Panc1 (cell line): ENCODE data around the gene SERPIND1. TPM values are rescaled to one million over a fixed set of nuclear protein-coding genes. Genes with fewer than 3 reads are reported as not detected.
"Not testable (repeated sequence)": the region's sequence is repeated elsewhere in the genome, so short reads cannot be mapped to it uniquely, and the experiment has no call there.

Experiments used
- ATAC-seq: fragments of 200-7000 bp; cut with Tn5 transposase; 2 replicates; pipeline ENCODE4 v1.9.1; 2020; ENCODE audit warnings: mild to moderate bottlenecking, moderate library complexity
- BruUV-seq: library from RNA; stranded (reverse); fragments of 400-500 nt; replicated peaks from 2 replicates; lab custom pipeline; 2021; lab: Mats Ljungman, UMichigan
- CTCF ChIA-PET: fragments of 300-600 bp; sonication (Branson Sonifier 250); formaldehyde crosslinking; loops from one replicate; lab custom pipeline; 2022; ENCODE audit warnings: antibody characterized with exemption; lab: Charles Lee
- POLR2A ChIA-PET: fragments of 300-600 bp; sonication (Branson Sonifier 250); formaldehyde crosslinking; loops from one replicate; lab custom pipeline; 2022; ENCODE audit warnings: antibody characterized with exemption; lab: Charles Lee
- DNase-seq: peaks from one replicate; pipeline ENCODE4 v3.0.0-alpha.2; 2010; ENCODE audit warnings: low read depth, low spot score
- H3K27ac ChIP-seq: 2 replicates; pipeline ENCODE4 v1.5.1; 2011; ENCODE audit warnings: mild to moderate bottlenecking, low read length, inconsistent platforms
- H3K27me3 ChIP-seq: fragments of 200-500 bp; sonication (Bioruptor generic); 2 replicates; pipeline ENCODE4 v1.6.0; 2014; ENCODE audit warnings: low read length, inconsistent platforms; ENCODE audit not compliant: control insufficient read depth, insufficient read depth
- H3K36me3 ChIP-seq: fragments of 200-500 bp; sonication (Bioruptor generic); 2 replicates; pipeline ENCODE4 v1.5.1; 2014; ENCODE audit warnings: inconsistent platforms, mild to moderate bottlenecking, low read length, moderate library complexity; ENCODE audit not compliant: control insufficient read depth, insufficient read depth
- H3K4me1 ChIP-seq: 2 replicates; pipeline ENCODE4 v1.5.1; 2011; ENCODE audit warnings: inconsistent platforms, mild to moderate bottlenecking, low read length, moderate library complexity; ENCODE audit not compliant: control insufficient read depth, insufficient read depth
- H3K4me3 ChIP-seq, 2 experiments: 2 replicates each; pipeline ENCODE4 v1.5.1; 2011 to 2012; ENCODE audit warnings: low read depth in 2 of 2, low read length in 2 of 2, mild to moderate bottlenecking in 2 of 2, inconsistent platforms in 1 of 2, moderate library complexity in 1 of 2
- H3K9me3 ChIP-seq: fragments of 200-500 bp; sonication (Bioruptor generic); 2 replicates; pipeline ENCODE4 v1.5.1; 2014; ENCODE audit warnings: low read depth, mild to moderate bottlenecking, inconsistent platforms, low read length, moderate library complexity; ENCODE audit not compliant: control insufficient read depth, insufficient read depth
- POLR2AphosphoS5 ChIP-seq: IDR thresholded peaks from 2 replicates; pipeline ENCODE4 v1.6.1; 2012; ENCODE audit warnings: mild to moderate bottlenecking, low read depth, low read length, moderate library complexity
- SIN3A ChIP-seq: IDR thresholded peaks from 2 replicates; pipeline ENCODE4 v1.6.1; 2012; ENCODE audit warnings: low read depth, mild to moderate bottlenecking, low read length, moderate library complexity, borderline replicate concordance; ENCODE audit not compliant: insufficient read depth
- TCF7L2 ChIP-seq: IDR thresholded peaks from 2 replicates; pipeline ENCODE4 v1.6.1; 2011; ENCODE audit warnings: mild to moderate bottlenecking, low read depth, low read length, inconsistent platforms
- in situ Hi-C: cut with HindIII; loops from 2 replicates; pipeline ENCODE4 v1.10.0; 2016; ENCODE audit warnings: low sequenced_read_pairs, low pct_unique_long_range_greater_than_20kb
- intact Hi-C: fragments of 100-400 bp; cut with micrococcal nuclease; formaldehyde crosslinking; loops from one replicate; pipeline ENCODE4 v1.10.0; 2022; ENCODE audit not compliant: unreplicated experiment
- total RNA-seq: library from RNA; stranded (reverse); gene quantifications from one replicate; pipeline ENCODE4 v1.2.1, GENCODE V29; 2021; ENCODE audit not compliant: unreplicated experiment
- TF ChIP-seq, protein P1 (sequence below): fragments of 450-650 bp; IDR thresholded peaks from 2 replicates; pipeline ENCODE4 v1.5.1; 2017; ENCODE audit warnings: mild to moderate bottlenecking
- TF ChIP-seq, protein P2 (sequence below), 2 experiments: IDR thresholded peaks; 2 replicates each; pipeline ENCODE4 v1.6.1; 2011 to 2012; ENCODE audit warnings: low read depth in 2 of 2, control low read depth in 1 of 2, low read length in 1 of 2, mild to moderate bottlenecking in 1 of 2, moderate library complexity in 1 of 2; ENCODE audit not compliant: insufficient read depth in 1 of 2

The SERPIND1 gene
- total RNA-seq, 1 experiment from 2014 or later = 0.18 TPM

- TF ChIP-seq SIN3A (no peak), TCF7L2 (no peak), POLR2AphosphoS5 (no peak)
- TF ChIP-seq, protein P1, sequence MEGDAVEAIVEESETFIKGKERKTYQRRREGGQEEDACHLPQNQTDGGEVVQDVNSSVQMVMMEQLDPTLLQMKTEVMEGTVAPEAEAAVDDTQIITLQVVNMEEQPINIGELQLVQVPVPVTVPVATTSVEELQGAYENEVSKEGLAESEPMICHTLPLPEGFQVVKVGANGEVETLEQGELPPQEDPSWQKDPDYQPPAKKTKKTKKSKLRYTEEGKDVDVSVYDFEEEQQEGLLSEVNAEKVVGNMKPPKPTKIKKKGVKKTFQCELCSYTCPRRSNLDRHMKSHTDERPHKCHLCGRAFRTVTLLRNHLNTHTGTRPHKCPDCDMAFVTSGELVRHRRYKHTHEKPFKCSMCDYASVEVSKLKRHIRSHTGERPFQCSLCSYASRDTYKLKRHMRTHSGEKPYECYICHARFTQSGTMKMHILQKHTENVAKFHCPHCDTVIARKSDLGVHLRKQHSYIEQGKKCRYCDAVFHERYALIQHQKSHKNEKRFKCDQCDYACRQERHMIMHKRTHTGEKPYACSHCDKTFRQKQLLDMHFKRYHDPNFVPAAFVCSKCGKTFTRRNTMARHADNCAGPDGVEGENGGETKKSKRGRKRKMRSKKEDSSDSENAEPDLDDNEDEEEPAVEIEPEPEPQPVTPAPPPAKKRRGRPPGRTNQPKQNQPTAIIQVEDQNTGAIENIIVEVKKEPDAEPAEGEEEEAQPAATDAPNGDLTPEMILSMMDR = no peak
- TF ChIP-seq, protein P2, sequence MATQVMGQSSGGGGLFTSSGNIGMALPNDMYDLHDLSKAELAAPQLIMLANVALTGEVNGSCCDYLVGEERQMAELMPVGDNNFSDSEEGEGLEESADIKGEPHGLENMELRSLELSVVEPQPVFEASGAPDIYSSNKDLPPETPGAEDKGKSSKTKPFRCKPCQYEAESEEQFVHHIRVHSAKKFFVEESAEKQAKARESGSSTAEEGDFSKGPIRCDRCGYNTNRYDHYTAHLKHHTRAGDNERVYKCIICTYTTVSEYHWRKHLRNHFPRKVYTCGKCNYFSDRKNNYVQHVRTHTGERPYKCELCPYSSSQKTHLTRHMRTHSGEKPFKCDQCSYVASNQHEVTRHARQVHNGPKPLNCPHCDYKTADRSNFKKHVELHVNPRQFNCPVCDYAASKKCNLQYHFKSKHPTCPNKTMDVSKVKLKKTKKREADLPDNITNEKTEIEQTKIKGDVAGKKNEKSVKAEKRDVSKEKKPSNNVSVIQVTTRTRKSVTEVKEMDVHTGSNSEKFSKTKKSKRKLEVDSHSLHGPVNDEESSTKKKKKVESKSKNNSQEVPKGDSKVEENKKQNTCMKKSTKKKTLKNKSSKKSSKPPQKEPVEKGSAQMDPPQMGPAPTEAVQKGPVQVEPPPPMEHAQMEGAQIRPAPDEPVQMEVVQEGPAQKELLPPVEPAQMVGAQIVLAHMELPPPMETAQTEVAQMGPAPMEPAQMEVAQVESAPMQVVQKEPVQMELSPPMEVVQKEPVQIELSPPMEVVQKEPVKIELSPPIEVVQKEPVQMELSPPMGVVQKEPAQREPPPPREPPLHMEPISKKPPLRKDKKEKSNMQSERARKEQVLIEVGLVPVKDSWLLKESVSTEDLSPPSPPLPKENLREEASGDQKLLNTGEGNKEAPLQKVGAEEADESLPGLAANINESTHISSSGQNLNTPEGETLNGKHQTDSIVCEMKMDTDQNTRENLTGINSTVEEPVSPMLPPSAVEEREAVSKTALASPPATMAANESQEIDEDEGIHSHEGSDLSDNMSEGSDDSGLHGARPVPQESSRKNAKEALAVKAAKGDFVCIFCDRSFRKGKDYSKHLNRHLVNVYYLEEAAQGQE (IDR thresholded peaks at IDR 0.05; ENCODE audit: insufficient read depth in 1 of 2, low read depth in 2 of 2, low read length in 1 of 2) = no peak
- ATAC-seq = no peak
- BruUV-seq = no TSS peak
- Histone ChIP-seq H3K27me3 (no peaks in the 10 kb centered on the region), H3K4me1 (no peaks in the 10 kb centered on the region), H3K9me3 (no peaks in the 10 kb centered on the region), H3K27ac (no peak overlapping the region), H3K36me3 (no peaks in the 10 kb centered on the region), H3K4me3 (no peak overlapping the region)
- ChIA-PET CTCF (interaction anchor here (0.7 kb wide), 1 partner anchor 39 kb away, joined by 3 read pairs; no protein-coding TSS in a partner anchor), POLR2A (no interaction called here)
- intact Hi-C loops (no loop called here), in situ Hi-C loops (no loop called here)
- no peak for DNase-seq
Observed at GRCh38 chr22:20766530-20766929, 7.4 kb upstream of the SERPIND1 start.

DNA sequence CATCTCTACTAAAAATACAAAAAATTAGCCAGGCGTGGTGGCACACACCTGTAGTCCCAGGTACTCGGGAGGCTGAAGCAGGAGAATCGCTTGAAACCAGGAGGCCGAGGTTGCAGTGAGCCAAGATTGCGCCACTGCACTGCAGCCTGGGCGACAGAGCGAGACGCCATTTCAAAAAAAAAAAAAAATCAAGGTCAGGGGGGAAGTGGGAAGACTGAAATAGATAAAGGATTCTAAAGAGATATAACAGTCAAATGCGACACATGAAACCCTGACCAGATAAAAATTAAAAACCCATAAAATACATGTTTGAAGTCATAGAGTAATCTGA is 4.5 kb upstream of the SERPIND1 start:
- CTCF ChIA-PET, H3K27me3 ChIP-seq, H3K4me1 ChIP-seq, BruUV-seq, POLR2A ChIA-PET, H3K36me3 ChIP-seq, H3K9me3 ChIP-seq, ATAC-seq, intact Hi-C loops, H3K27ac ChIP-seq, H3K4me3 ChIP-seq, in situ Hi-C loops, DNase-seq: not testable (repeated sequence)

GRCh38 chr22:20771918-20772625 is 1.8 kb upstream of the SERPIND1 start:
- in situ Hi-C loops (no loop called here), intact Hi-C loops (no loop called here)
- POLR2A ChIA-PET = no interaction called here
- DNase-seq (no peak), ATAC-seq (no peak)
- CTCF ChIA-PET = no interaction called here
- Histone ChIP-seq H3K36me3 (peaks cover 3% of the 10 kb centered on the region; the same call in 1 of the 2 replicates), H3K4me1 (no peaks in the 10 kb centered on the region), H3K4me3 (no peak overlapping the region), H3K27me3 (no peaks in the 10 kb centered on the region), H3K27ac (no peak overlapping the region), H3K9me3 (no peaks in the 10 kb centered on the region)
- no peak for TF ChIP-seq POLR2AphosphoS5
- BruUV-seq = no TSS peak
